Forelimb muscle (tissue), 1 donor: Measurements from ENCODE around the gene XYLB. TPM values are rescaled to one million over a fixed set of nuclear protein-coding genes. Genes with fewer than 3 reads are reported as not detected.

Source experiments
- DNase-seq: peaks from one replicate; pipeline ENCODE4 v3.0.0-alpha.2; 2013; ENCODE audit warnings: low read depth
- polyA plus RNA-seq: library from polyadenylated mRNA; unstranded; fragments of 120-200 nt; gene quantifications from one replicate; pipeline ENCODE4 v1.2.1, GENCODE V29; 2013; ENCODE audit not compliant: insufficient read length

Gene XYLB
- polyA plus RNA-seq, 1 donor: 2.9 TPM

- no peak for DNase-seq
Measured at GRCh38 chr3:38364721-38365400, 18.3 kb downstream of the XYLB start.

GRCh38 chr3:38365469-38366062 is 19.0 kb downstream of the XYLB start:
- no peak for DNase-seq

- no peak for DNase-seq
Measured at GRCh38 chr3:38366082-38366481, 19.5 kb downstream of the XYLB start.

- DNase-seq: no peak
Measured at GRCh38 chr3:38367779-38368178, 21.2 kb downstream of the XYLB start.

- no peak for DNase-seq
Measured at GRCh38 chr3:38368238-38368637, 21.7 kb downstream of the XYLB start.

- no peak for DNase-seq
Measured at GRCh38 chr3:38369186-38369585, 22.6 kb downstream of the XYLB start.

- no peak for DNase-seq
Measured at GRCh38 chr3:38370149-38370548, 23.6 kb downstream of the XYLB start.

GRCh38 chr3:38370861-38371260 is 24.3 kb downstream of the XYLB start:
- DNase-seq: no peak

- no peak for DNase-seq
Measured at GRCh38 chr3:38371541-38372213, 25.1 kb downstream of the XYLB start.

- DNase-seq: no peak
Measured at GRCh38 chr3:38372214-38372601, 25.6 kb downstream of the XYLB start.

GRCh38 chr3:38374221-38374620 is 27.6 kb downstream of the XYLB start:
- no peak for DNase-seq

GRCh38 chr3:38375072-38375471 is 28.5 kb downstream of the XYLB start:
- no peak for DNase-seq

GRCh38 chr3:38375488-38376097 is 29.0 kb downstream of the XYLB start:
- DNase-seq: no peak

- no peak for DNase-seq
Measured at GRCh38 chr3:38376098-38376816, 29.7 kb downstream of the XYLB start.

- DNase-seq: no peak
Measured at GRCh38 chr3:38379201-38379770, 32.7 kb downstream of the XYLB start.

- DNase-seq: no peak
Measured at GRCh38 chr3:38382506-38383080, 36.0 kb downstream of the XYLB start.

GRCh38 chr3:38383156-38383875 is 36.7 kb downstream of the XYLB start:
- DNase-seq: no peak

GRCh38 chr3:38386992-38387750 is 40.6 kb downstream of the XYLB start:
- DNase-seq: no peak

- DNase-seq: no peak
Measured at GRCh38 chr3:38387862-38388261, 41.3 kb downstream of the XYLB start.

GRCh38 chr3:38392604-38393163 is 46.1 kb downstream of the XYLB start:
- DNase-seq: no peak
